NCI-H187 treated with DMSO at 0.1 percent for 48 hours (cell line): ENCODE measurements around the gene ZSWIM5.

ENCODE experiments used
- DNase-seq: peaks from one replicate; lab custom pipeline; 2025; lab: John Stamatoyannopoulos, UW

The ZSWIM5 gene

GRCh38 chr1:45023663-45024062, 182.7 kb downstream of the ZSWIM5 start:
- no peak for DNase-seq

DNA sequence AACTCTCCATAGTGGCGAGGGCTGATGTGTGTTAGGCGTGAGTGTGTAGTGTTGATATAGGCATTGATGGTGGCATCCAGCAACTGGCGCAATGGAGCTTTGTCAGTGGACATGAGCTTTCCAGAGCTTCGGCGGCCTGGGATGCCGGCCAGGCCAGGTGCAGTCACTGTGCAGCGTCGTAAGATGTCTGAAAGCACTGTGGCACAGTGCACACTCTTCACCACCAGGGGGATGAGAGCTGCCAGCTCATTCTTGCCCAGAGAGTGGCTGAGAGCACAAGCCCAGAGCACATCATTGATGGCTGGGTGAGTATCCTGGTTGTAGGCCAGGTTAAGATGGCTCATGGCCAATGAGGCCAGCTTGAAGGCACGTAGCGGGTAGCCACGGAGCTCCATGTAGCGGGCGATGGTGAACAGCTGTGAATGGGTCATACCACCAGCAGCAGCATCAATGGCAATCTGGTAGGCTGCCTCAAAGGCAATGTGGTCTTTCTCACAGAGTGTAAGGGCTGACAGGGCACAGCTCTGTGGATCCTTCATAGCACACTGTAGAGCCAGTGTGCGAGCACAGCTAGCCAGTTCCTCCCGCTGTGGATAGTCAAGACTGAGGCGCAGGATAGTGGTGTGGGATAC, 187.7 kb downstream of the ZSWIM5 start:
- no peak for DNase-seq

GRCh38 chr1:45016767-45017166, 189.6 kb downstream of the ZSWIM5 start:
- no peak for DNase-seq

DNA sequence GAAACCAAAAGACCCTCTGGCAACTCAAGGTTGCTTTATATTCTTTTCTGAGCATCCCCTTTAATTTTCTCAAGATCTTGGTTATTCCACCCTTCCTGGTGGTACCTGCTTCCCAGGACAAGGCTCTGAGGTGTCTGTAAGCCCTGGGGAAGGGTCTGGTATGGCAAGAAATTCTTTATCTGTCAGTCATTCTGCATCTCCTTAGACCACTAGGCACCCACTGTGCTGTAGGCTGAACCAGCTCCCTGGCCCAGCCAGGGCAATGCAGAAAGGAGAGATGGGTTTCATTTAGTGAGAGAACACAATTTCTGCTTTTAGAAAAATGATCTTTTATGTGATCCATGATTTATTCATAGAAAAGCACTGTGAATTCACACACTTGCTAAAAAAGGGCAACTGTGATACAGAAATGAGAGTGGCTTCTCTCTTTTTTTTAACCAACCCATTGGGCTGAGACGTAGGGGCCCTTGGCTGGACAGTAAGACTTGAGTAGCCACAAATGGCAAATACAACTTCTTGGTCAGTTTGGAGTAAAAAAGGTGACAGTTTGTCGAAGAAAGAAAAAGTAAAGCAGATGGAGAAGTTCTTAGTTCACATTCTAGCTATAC, 190.2 kb downstream of the ZSWIM5 start:
- no peak for DNase-seq

- no peak for DNase-seq
These were observed 190.7 kb downstream of the ZSWIM5 start for GRCh38 chr1:45015683-45016082.

GRCh38 chr1:45014321-45015028, 191.9 kb downstream of the ZSWIM5 start:
- peak; percentile 19 for DNase-seq

DNA sequence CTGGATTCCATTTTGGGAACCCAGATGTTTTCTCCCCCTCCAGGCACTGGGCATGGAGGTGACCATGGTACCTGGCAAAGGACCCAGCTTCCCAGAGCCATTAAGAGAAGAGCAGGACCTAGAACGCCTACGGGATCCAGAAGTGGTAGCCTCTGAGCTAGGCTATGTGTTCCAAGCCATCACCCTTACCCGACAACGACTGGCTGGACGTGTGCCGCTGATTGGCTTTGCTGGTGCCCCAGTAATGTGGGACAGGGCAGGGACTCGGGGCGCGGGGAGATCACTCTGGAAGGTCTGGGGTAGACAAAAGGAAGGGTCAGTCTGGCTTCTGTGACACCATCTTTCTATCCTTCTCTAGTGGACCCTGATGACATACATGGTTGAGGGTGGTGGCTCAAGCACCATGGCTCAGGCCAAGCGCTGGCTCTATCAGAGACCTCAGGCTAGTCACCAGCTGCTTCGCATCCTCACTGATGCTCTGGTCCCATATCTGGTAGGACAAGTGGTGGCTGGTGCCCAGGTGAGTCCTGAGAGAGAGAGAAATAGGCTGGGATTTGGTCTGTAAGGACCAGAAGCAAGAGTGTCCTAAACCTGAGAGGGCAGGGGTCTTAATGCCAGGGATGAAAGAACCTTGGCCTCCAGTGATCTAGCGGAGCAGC, 192.7 kb downstream of the ZSWIM5 start:
- no peak for DNase-seq

- no peak for DNase-seq
These were observed 193.6 kb downstream of the ZSWIM5 start for GRCh38 chr1:45012639-45013278.

- DNase-seq: peak; percentile 91
These were observed 194.4 kb downstream of the ZSWIM5 start, which contains the start of gene UROD for GRCh38 chr1:45011837-45012638. Gene UROD (plus strand): TSS chr1:45012254. CDS start chr1:45012266, 12 bp downstream.

- peak; percentile 32 for DNase-seq
These were observed 195.3 kb downstream of the ZSWIM5 start, which contains the start of gene HECTD3 for GRCh38 chr1:45010855-45011811. Gene HECTD3 (minus strand): TSS chr1:45011324. CDS start chr1:45011257, 67 bp downstream.

DNA sequence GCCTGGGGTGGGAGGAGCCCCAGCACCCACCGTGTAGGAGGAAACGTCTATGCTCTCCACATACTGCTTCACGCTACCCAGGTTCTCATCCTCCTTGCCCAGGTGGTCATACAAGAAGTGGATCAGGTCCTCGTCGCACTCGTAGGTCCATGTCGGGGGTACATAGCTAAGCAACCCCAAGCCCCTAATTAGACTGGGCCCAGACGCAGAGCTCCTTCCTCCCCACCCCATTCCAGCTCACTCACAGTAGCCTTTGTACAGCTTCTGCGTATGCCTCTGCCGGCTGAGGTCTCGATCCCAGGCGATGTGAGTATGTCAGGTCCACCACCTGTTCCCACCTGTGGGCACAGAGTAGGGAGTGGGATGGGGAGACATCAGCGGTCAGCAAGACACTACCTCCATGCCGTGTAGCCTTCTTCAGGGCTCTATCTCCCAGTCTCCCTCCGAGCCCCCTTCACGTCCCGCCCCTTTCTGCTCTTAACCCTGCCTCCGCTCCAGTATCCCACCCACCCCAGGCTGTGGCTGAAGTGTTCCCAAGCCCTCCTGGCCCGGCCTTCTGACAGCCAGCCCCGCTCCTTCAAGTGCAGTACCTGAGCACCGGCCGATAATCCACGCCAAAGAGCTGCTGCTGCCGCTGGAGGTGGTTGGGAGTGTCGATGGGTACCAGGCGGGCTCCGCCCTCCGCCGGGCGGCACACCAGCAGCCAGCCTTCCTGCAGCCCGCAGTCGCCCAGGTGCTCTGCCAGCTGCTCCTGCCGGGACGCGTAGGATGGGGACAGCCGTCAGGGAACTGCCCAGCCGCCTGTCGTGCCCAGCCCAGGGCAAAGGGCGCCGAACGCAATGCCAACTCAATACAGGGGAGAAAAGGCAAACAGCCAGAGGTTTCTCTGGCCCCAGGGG, 196.2 kb downstream of the ZSWIM5 start:
- DNase-seq: no peak

- no peak for DNase-seq
These were observed 197.0 kb downstream of the ZSWIM5 start for GRCh38 chr1:45009296-45009865.

- no peak for DNase-seq
These were observed 197.9 kb downstream of the ZSWIM5 start for GRCh38 chr1:45008516-45008915.

GRCh38 chr1:45008076-45008475, 198.3 kb downstream of the ZSWIM5 start:
- DNase-seq: no peak

GRCh38 chr1:45007311-45007710, 199.1 kb downstream of the ZSWIM5 start:
- no peak for DNase-seq

DNA sequence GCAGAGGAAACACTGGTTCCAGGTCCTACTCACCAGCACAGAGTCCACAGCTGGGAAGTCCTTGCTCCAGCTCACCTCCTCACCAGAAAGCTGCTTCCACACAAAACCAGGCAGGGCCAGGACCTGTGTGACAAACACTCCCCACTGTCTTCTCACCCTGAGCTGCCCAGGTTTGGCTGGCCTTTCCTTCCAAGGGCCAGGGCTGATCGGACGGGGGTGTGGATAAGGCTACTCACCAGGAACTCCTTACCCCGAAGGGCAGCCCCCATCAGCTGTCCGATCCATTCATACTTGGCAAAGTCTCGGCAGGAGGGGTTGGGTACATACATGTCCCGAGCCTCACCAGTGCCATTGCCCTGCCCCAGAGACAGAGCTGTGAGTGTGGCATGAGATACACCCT, 200.6 kb downstream of the ZSWIM5 start:
- no peak for DNase-seq

GRCh38 chr1:45004281-45004920, 202.0 kb downstream of the ZSWIM5 start:
- no peak for DNase-seq

DNA sequence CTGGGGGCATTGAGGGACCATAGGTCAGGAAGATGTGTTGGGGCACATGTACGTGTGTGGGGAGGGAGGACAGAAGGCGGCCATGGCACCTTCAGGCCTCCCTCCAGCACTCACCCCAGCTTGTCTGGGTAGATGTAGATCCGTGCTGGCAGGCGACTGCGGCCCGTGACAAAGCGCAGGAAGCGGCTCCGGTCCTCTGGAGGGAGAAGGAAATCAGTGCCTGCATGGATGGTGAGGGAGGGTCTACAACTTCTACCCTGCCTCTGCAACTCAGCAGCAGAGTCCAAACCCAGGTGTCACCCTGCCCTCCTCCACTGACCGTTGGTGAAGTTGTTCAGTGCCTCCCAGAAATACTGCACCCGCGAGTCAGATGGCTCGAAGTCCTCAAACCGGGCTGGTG, 202.7 kb downstream of the ZSWIM5 start:
- no peak for DNase-seq
